GM18873 (cell line): ENCODE data around the gene EAF1.
"Not testable (repeated sequence)": the region's sequence is repeated elsewhere in the genome, so short reads cannot be mapped to it uniquely, and the experiment has no call there.

Source experiments
- ATAC-seq: cut with Tn5 transposase; IDR thresholded peaks from one replicate; pipeline ENCODE4 v1.9.1; 2021; ENCODE audit warnings: mild to moderate bottlenecking, moderate library complexity, moderate number of reproducible peaks; ENCODE audit not compliant: unreplicated experiment, low FRiP score

Gene EAF1

DNA sequence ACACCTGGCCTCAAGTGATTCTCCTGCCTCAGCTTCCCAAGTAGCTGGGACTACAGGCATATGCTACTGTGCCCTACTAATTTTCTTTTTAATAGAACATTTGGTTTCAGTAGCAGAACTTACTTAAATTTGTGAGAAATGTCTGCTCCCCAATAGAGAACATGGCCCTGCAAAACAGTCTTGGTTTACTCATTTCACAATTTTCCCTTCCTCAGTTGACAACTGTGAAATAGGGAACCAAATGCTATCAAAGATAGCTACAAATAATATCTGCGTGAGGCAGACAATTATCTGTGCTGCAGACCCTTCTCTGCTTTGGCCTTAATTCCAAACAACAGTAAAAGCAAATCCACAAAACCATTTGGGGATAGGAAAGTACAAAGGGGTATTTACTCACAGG, 22.6 kb upstream of the EAF1 start:
- ATAC-seq, result no peak

DNA sequence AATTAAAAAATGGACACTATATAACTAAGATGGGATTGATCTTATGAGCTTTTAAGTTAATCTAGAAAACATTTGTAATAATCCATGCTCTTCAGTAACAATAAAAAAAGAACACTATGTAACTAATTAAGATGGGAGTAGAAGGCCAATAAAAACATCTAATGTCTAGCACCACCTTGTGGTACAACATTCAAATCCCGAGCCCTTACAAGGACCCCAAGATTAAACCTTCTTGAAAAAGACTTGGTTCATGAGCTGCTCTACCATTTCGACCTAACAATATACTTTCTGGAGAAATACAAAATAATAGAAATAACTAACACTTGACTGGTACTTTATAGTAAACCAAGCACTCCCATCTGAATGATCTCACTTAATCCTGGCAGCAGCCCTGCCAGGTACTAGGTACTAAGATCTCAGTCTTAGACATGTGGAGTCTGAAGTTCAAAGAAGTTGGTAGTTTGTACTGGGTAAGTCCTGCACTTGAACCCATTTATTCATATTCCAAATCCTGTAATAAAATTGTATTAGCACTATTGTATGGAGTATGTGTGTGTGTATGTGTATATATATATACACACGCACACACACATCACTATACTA, 21.8 kb upstream of the EAF1 start:
- no peak for ATAC-seq

DNA sequence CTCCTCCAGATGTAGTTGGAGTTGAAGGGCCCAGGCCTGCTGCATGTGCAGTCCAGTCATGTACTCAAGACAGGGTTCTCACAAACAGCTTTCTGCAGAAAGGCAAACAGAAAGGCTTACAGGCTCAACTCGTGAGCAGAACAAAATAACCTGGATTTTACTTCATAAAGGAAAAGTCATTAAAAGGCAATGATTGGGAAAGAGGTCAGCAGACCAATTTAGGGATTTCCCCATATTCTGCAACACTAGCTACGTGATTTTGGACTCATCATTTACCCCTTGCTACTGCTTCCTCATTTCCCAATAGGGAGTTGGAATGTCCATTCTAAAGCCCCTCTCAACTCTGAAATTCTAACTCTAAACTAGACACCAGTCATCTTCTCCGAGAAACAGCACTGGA, 18.2 kb upstream of the EAF1 start:
- no peak for ATAC-seq

DNA sequence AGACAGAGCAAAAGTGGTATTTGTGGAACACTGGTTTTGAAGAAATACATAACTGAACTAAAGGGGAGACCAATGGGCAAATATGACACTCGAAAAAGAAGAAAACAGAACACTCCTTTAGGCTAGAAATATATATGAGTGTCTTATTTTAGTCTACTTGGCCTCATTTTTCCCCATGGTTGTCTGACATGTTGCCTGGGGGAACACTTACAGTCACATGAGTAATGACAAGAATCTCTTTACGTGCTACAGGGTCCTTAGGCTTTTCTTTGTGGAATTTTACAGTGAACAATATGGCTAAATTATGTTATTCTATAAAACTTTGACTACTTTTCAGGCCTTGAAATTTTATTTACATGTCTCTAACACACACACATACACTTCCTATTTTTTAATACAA, 17.6 kb upstream of the EAF1 start:
- ATAC-seq, result no peak

DNA sequence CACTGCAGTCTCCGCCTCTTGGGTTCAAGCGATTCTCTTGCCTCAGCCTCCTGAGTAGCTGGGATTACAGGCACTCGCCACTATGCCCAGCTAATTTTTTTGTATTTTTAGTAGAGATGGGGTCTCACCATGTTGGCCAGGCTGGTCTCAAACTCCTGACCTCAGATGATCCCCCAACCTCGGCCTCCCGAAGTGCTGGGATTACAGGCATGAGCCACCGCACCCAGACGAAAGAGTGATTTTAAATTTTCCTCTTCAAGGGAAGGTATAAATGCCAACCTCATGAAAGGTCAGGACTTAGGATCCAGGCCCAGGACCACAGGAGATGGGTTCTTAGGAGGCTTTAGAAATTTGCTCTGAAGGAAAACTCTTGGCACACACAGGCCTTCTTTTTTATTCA, 16.4 kb upstream of the EAF1 start:
- ATAC-seq, result not testable (repeated sequence)

DNA sequence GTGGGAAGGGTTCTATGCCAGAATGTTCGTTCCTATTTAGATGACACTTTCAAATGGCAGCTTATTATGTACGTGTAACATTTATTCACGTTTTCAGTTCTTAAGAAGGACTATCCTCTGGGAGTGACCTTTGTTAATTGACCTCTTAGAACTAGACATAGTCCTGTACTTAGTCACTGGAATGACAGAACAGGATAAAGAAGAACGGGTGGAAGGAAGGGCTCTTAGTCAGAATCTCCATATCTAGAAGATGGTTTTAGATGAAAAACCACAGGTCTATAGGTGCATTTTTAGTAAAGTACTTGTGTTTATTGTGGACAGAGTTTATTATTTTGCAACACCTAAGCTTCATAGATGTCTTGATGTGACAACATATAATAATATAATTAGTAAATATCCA, 6.5 kb upstream of the EAF1 start:
- ATAC-seq, result no peak

DNA sequence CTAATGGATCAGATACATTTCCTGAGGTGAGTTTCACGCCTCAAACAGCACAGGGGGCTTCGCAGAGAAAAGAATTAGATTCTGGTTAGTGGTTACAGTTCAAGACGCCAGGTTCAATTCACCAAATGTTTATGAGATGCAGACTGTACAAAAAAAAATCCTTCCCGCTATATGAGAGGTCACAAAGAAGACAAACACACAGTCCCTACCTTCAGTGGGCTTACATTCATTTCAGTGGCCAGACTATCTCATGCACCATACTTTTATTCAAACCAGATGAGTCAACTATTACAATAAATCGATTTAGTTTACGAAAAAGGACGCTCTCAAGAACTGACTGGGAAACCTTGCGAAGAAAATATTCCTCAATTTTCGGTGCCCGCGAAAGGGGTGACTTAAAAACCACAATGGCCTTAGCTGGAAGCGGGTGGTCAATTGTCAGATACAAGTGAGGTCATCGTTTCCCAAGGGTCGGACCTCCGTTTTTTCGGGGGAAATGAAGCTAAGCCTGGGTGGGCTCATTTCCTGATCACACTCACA, 749 bp upstream of the EAF1 start:
- no peak for ATAC-seq

DNA sequence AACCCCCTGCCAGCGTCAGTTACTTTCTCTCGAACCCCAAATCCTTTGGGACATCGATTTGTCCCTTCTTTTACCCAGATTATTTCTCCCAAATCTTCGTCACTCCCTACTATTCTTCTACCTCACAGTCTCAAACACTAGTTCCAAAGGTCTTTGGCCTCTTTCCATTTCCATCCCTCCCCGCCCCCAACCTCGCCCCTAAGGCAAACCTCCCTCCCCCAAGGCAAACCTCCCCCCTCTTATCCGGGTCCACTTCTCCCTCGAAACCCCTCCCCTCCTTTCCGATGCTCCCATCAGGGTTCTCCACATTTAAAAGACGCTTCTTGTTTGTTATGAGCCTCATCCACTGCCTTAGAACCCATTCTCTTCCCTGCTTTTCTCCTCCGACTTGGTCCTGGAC, 583 bp downstream of the EAF1 start:
- no peak for ATAC-seq

DNA sequence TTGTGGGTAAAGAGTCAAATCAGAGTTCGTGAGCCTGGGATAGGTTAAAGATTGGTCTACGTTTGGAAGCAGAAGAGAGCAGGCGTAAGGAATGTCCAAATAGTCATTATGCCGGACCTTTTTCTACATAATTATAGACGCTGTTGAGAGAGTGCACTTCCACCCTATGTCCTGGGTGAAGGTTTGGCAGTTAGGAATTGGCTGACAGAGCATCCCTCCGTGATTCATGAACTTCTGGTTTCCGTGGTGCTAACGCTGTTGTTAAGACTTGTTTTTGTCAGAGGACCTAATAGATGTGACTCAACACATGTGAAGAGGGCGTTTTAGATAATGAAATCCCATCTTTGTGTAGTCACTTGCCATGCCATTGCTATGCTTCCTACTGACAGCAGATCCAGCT, 1.1 kb downstream of the EAF1 start:
- no peak for ATAC-seq

DNA sequence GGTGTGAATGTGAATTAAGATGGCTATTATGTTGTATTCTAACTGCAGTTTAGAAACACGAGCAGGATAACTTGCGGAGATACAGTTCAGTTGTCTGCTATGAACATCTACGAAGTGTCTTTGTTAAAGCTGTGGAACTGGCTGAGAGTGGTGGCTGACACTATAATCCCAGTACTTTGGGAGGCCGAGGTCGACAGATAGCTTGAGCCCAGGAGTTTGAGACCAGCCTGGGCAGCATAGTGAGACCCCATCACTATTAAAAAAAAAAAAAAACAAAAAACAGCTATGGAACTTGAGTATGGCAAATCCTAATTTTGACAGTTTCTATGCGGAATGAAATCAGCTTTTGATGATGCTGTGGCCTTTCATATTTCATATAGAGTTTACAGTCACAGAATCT, 1.7 kb downstream of the EAF1 start:
- ATAC-seq, result no peak

DNA sequence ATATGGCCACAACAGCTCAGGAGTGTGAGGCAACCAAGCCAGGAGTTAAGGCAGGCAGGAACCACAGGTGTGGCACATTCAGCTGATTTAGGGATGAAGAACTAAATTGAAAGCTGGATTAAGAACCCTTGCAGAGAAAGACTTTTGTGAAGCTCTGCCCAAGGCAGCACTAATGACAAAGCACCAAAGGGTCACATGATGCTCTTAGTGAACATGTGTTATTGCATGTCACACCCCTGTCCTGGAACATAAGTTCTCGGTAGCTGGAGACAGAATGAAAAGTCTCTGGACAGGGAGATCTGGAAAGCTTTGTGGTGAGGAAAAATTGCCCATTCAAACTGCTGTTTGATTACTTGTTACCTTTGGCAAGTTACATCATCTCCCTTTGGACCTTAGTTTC, 3.2 kb downstream of the EAF1 start:
- ATAC-seq, result no peak

DNA sequence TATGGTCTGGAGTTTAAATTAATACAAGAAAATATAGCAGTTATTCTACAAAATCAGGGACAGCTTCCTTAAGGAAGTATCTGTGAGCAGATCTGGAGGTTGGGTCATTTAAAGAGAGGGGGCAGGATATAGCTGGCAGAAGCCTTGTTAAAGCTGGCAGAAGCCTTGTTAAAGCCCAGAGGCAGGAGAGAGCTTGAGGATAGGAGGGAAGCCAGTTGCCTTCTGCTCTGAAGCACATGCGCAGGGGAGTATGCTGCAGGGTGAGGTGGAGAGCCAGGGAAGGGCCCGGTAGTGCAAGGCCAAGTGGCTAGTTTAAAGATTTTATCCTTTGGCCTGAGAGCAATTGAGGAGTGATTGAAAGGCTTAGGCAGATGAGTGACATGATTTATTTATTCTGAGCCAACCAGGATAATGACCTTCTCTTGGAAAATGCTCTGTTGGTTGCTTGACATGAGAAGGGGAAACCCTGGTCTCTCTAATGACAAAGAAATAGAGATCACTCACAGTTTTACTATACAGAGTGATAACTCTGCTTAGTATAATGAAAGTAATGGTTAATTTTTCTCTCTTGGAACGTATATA, 3.9 kb downstream of the EAF1 start:
- ATAC-seq, result no peak

DNA sequence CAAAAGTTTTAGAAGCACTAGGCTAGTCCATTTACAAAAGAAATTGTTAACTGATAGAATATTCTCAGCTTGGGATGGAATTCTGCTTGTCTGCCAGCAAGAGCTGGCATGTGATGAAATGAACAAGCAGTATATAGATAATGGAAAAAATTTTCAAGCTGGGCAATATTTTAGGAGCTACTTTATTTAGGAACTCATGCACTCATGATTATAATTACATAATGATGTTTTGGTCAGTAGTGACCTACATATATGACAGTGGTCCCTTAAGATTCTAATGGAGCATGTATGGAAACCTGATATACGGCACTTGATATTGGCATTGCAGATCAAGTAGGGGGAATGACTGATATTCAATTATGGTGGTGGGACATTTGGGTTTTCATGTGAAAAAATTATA, 6.1 kb downstream of the EAF1 start:
- ATAC-seq, result no peak

DNA sequence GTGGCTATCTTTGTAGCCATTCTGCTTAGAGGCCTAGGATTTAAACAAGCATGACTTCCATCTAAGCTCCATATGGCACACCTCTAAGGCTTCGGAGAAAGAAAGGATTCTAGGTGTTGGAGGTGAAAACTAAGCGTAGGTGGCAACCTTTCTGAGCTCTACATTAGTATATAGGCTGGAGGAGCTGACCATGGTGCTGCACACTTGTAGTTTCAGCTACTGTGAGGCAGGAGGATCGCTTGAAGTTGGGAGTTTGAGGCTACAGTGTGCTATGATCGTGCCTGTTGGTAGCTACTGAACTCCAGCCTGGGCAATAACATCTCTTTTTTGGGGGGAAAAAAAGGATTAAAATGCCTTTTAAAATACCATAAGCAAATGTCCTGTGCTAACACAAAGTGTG, 7.4 kb downstream of the EAF1 start:
- ATAC-seq, result no peak

DNA sequence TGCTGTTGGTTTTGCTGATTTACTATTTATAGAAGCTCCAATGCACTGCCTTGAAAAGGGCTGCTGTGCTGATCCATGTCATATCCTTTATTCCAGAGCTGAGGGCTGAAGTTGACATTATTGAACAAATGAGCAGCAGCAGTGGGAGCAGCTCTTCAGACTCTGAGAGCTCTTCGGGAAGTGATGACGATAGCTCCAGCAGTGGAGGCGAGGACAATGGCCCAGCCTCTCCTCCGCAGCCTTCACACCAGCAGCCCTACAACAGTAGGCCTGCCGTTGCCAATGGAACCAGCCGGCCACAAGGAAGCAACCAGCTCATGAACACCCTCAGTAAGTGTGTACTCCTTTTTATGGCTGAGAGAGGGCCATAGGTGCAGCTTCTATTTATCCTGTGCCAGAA, 8.8 kb downstream of the EAF1 start:
- no peak for ATAC-seq

DNA sequence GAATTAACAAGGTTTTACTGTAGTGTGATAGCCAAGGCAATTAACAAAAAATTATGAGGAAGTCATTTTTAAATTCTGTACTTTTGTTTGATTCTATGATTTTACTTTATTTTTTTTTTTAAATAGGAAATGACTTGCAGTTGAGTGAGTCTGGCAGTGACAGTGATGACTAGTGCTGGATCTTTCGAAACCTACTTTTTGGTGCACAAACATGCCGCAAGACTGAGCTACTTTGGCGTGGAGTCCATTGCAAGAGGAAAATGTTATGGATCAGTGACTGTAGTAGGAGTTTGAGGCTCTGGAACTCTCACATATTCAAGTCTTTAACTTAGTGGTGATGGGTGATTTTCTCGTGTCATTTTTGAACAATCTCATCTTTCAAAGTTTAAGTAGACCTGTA, 11.6 kb downstream of the EAF1 start:
- no peak for ATAC-seq

DNA sequence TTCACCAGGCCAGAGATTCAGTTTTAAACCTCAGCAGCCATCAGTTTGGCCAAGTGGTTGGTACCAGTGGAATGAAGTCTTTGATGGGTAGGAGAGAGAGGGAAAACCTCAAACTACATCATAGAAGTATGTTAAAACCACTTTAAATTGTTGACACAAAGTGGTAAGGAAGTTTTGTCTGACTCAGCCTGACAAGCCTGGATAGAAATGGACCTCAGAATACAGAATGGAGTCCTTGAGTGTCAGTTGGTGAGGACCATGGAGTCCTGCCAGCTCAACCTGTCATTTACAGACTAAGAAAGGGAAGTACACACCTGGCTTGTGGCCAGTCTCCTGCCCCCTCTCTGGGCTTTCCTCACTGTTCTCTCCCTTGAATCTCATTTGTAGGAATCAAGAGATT, 12.1 kb downstream of the EAF1 start:
- ATAC-seq, result no peak

DNA sequence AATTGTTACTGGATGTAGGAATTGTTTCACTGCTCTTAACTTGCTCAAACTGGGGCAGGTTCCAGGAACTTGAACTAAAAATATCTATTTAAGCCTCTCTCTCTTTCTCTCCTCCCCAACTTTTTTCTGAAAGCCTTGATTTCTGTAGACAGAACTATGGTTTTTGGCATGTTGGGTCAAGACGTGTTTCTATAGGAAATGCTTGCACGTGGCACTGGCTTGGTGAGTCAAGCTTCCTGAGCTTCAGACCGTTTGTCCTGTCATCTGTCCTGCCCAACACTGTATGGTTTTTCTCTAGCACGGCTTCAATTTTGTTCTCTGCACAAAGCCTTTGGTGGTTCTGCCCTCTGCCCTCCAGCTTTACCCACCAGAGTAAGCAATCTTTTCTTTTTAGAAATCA, 13.5 kb downstream of the EAF1 start:
- no peak for ATAC-seq

DNA sequence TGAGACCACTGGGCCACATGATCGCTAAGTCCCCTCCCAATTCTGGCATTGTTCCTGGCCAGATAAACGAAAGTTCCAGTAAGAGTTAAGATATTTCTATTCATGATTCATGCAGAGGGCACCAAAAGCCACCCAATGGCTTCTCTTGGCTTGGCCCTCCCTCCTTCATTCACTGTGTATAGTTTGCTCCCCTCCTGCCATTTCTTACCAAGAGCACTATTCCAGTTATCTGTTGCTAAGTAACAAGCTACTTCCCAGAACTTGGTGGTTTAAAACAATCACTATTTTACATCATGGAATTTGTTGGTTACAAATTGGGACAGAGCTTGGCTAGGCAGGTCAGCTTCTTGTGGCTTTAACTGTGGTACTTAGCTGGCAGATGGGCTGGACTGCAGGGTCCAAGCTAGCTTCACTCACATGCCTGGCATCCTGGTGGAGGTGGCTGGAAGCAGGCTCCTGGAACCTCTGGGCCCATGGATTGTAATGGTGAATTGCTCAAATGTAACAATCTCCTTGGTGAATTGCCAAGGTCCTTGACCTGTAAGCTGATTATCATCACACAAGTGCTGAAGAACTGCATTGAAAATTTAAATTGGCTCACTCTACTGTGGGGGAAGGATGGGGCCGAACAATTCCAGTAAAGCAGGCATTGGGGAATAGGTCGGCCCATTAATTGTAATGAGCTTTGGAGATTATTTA, 16.6 kb downstream of the EAF1 start:
- no peak for ATAC-seq

DNA sequence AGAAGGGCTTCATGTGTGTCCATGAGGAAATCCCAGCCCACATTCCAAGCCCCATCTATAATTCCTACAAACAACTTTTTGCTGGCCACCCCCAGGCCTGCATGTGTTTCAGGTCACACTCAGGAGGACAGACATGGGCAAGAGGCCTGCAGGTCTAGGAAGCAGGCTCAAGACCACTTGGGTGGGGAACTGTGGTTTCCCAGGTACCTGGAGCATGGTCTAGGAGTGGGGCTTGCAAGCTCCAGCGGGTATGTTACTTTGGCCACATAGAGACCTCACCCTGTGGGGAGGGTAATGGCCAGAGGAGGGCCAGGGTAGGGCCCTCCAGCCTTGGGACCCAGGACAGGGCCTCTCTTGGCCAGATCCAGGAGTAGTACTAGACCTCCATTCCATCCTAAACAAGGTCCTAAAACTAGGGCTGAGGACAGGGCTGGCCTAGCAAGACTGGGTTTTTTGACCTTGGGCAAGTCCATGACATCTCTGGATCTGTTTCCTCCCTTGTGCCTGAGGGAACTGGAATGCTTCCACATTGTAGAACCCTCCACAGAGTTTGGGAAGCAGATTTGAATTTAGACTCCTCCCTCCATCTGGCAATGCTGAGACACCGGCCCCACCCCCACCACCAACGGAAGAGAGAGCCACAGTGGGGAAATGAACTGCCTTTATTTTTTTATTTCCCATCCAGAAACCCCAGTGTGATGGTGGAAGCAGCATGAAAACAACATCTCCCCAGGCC, 22.3 kb downstream of the EAF1 start:
- ATAC-seq, result no peak

DNA sequence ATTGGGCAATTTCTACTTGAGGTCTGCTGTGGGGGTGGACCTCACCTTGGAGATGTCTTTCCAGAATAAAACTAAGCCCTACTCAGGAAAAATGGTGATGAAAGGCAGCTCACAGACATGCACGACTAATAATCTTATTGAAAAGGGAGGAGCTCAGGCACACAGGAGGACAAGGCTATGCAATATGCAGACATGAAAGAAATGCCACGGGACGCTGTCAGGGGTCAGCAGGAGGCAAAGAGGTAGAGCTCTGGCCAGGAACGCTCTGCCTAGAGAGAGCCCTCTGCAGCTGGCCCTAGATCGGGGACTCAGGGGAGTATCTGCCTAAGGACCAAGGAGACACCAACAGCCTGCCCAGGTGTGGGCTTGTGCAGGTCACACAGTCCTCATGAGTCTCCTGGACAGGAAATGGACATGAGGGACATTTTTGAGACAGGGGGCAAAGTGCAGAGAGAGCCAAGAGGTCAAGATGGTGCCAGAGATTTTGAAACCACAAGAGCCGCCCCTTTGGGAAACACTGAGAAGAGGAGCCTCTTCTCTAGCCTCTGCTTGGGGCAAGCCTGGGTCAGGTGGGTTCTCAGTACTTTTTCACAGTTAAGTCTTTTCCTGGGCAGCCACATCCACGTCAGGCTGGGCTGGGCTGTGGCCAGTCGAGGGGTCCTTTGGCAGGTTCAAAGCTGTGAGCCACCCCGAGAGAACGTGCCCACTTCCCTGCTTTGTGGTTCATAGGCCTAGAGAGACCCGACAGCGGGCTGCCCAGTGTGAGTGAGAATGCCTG, 23.2 kb downstream of the EAF1 start:
- ATAC-seq, result no peak
